DMS114 treated with DMSO at 0.1 percent for 48 hours (cell line): ENCODE results near the gene TXNDC16.

Experiments used
- DNase-seq: peaks from one replicate; lab custom pipeline; 2025; ENCODE audit not compliant: unreplicated experiment; lab: John Stamatoyannopoulos, UW

TXNDC16 gene

GRCh38 chr14:52455291-52456088, 96.8 kb downstream of the TXNDC16 start:
- no peak for DNase-seq

- DNase-seq: no peak
Observed at GRCh38 chr14:52447236-52447635, 105.1 kb downstream of the TXNDC16 start.

- no peak for DNase-seq
Observed at GRCh38 chr14:52446355-52446754, 106.0 kb downstream of the TXNDC16 start.

- no peak for DNase-seq
Observed at GRCh38 chr14:52443506-52443905, 108.8 kb downstream of the TXNDC16 start.

- DNase-seq: no peak
Observed at GRCh38 chr14:52442602-52443001, 109.7 kb downstream of the TXNDC16 start.

GRCh38 chr14:52442166-52442565, 110.1 kb downstream of the TXNDC16 start:
- DNase-seq: no peak

- no peak for DNase-seq
Observed at GRCh38 chr14:52439476-52439875, 112.8 kb downstream of the TXNDC16 start.

GRCh38 chr14:52434955-52435354, 117.3 kb downstream of the TXNDC16 start:
- DNase-seq: no peak

- DNase-seq: no peak
Observed at GRCh38 chr14:52430474-52430873, 121.8 kb downstream of the TXNDC16 start.

- no peak for DNase-seq
Observed at GRCh38 chr14:52429451-52429850, 122.9 kb downstream of the TXNDC16 start.

- DNase-seq: no peak
Observed at GRCh38 chr14:52427460-52427859, 124.8 kb downstream of the TXNDC16 start.

GRCh38 chr14:52422650-52423356, 129.5 kb downstream of the TXNDC16 start:
- no peak for DNase-seq

- DNase-seq: no peak
Observed at GRCh38 chr14:52417139-52417538, 135.2 kb downstream of the TXNDC16 start.

- DNase-seq: no peak
Observed at GRCh38 chr14:52413729-52414408, 138.4 kb downstream of the TXNDC16 start.

GRCh38 chr14:52412426-52412825, 139.9 kb downstream of the TXNDC16 start:
- no peak for DNase-seq

GRCh38 chr14:52405314-52405713, 147.0 kb downstream of the TXNDC16 start:
- no peak for DNase-seq

- DNase-seq: no peak
Observed at GRCh38 chr14:52402812-52403526, 149.3 kb downstream of the TXNDC16 start.

- DNase-seq: no peak
Observed at GRCh38 chr14:52400846-52401245, 151.5 kb downstream of the TXNDC16 start.

GRCh38 chr14:52399921-52400595, 152.2 kb downstream of the TXNDC16 start:
- no peak for DNase-seq

GRCh38 chr14:52399104-52399503, 153.2 kb downstream of the TXNDC16 start:
- DNase-seq: no peak

GRCh38 chr14:52397844-52398243, 154.5 kb downstream of the TXNDC16 start:
- no peak for DNase-seq
